Large intestine (tissue), 3 donors: Measurements from ENCODE around the gene KAT7. TPM values are rescaled to one million over a fixed set of nuclear protein-coding genes. Genes with fewer than 3 reads are reported as not detected.

ENCODE experiments used
- DNase-seq, 2 donors: peaks; one replicate each; pipeline versions ENCODE4 v3.0.0 to v3.0.0-alpha.2; 2013
- H3K27ac ChIP-seq: one replicate; pipeline ENCODE4 v1.5.1; 2013; ENCODE audit warnings: low read length
- H3K27me3 ChIP-seq: 2 replicates; pipeline ENCODE4 v1.6.1; 2013; ENCODE audit warnings: low read length; ENCODE audit not compliant: control insufficient read depth, insufficient read depth
- H3K36me3 ChIP-seq: 2 replicates; pipeline ENCODE4 v1.6.1; 2013; ENCODE audit warnings: low read length; ENCODE audit not compliant: control insufficient read depth, insufficient read depth
- H3K4me1 ChIP-seq: one replicate; pipeline ENCODE4 v1.6.1; 2013; ENCODE audit warnings: low read length; ENCODE audit not compliant: control insufficient read depth, insufficient read depth
- H3K4me3 ChIP-seq: one replicate; pipeline ENCODE4 v1.5.1; 2013; ENCODE audit warnings: low read length
- H3K9me3 ChIP-seq: one replicate; pipeline ENCODE4 v1.6.1; 2013; ENCODE audit warnings: mild to moderate bottlenecking, low read depth, low read length, moderate library complexity; ENCODE audit not compliant: control insufficient read depth
- WGBS: methylation state at CpG from one replicate; pipeline ENCODE4 v1.1.5; 2013; ENCODE audit warnings: low lambda C conversion rate; ENCODE audit not compliant: insufficient coverage; 5-methylcytosine and 5-hydroxymethylcytosine counted together
- polyA plus RNA-seq: library from polyadenylated mRNA; unstranded; fragments of 120-200 nt; gene quantifications from one replicate; pipeline ENCODE4 v1.2.1, GENCODE V29; 2013

KAT7 gene
- polyA plus RNA-seq, 1 donor: 31.6 TPM

- Histone ChIP-seq H3K36me3 (peaks cover 4% of the 10 kb centered on the region), H3K27me3 (no peaks in the 10 kb centered on the region), H3K9me3 (no peaks in the 10 kb centered on the region), H3K4me1 (peaks cover 5% of the 10 kb centered on the region), H3K4me3 (no peak overlapping the region), H3K27ac (no peak overlapping the region)
- DNase-seq: no peak
- 60% methylated on average over 1 of the region's 3 CpGs for WGBS
Observed at GRCh38 chr17:49842371-49842770, 53.9 kb downstream of the KAT7 start.

GRCh38 chr17:49842846-49843245, 54.4 kb downstream of the KAT7 start:
- no peak overlapping the region for H3K4me3 ChIP-seq
- WGBS: no CpG with 5 or more reads among the region's 6 CpGs
- H3K27ac ChIP-seq: no peak overlapping the region
- H3K4me1 ChIP-seq: peaks cover 5% of the 10 kb centered on the region
- DNase-seq: no peak
- H3K36me3 ChIP-seq: peaks cover 4% of the 10 kb centered on the region
- H3K9me3 ChIP-seq: no peaks in the 10 kb centered on the region
- no peaks in the 10 kb centered on the region for H3K27me3 ChIP-seq

GRCh38 chr17:49843774-49844350, 55.4 kb downstream of the KAT7 start:
- H3K27me3 ChIP-seq: no peaks in the 10 kb centered on the region
- WGBS: no CpG with 5 or more reads among the region's 6 CpGs
- no peak overlapping the region for H3K4me3 ChIP-seq
- H3K36me3 ChIP-seq: peaks cover 4% of the 10 kb centered on the region
- no peak for DNase-seq
- no peak overlapping the region for H3K27ac ChIP-seq
- peaks cover 5% of the 10 kb centered on the region for H3K4me1 ChIP-seq
- no peaks in the 10 kb centered on the region for H3K9me3 ChIP-seq

- H3K4me1 ChIP-seq: peaks cover 5% of the 10 kb centered on the region
- H3K27ac ChIP-seq: peak overlapping the region; percentile 46
- no peaks in the 10 kb centered on the region for H3K9me3 ChIP-seq
- peak; percentile 42 to 44 for DNase-seq
- H3K36me3 ChIP-seq: peaks cover 4% of the 10 kb centered on the region
- peaks cover 12% of the 10 kb centered on the region for H3K27me3 ChIP-seq
- no CpG with 5 or more reads among the region's 3 CpGs for WGBS
- H3K4me3 ChIP-seq: no peak overlapping the region
Observed at GRCh38 chr17:49845321-49845720, 56.8 kb downstream of the KAT7 start.

- H3K27ac ChIP-seq: no peak overlapping the region
- H3K36me3 ChIP-seq: peaks cover 4% of the 10 kb centered on the region
- peaks cover 27% of the 10 kb centered on the region for H3K27me3 ChIP-seq
- 60% methylated on average over 1 of the region's 9 CpGs for WGBS
- H3K9me3 ChIP-seq: no peaks in the 10 kb centered on the region
- DNase-seq: no peak
- peaks cover 17% of the 10 kb centered on the region for H3K4me1 ChIP-seq
- no peak overlapping the region for H3K4me3 ChIP-seq
Observed at GRCh38 chr17:49846938-49847712, 58.6 kb downstream of the KAT7 start.

GRCh38 chr17:49848019-49848473, 59.6 kb downstream of the KAT7 start, which contains the start of gene TAC4:
Gene TAC4, minus strand, starts transcription at chr17:49848069. Its CDS starts 52 bp downstream, at chr17:49848017.
- no peak for DNase-seq
- H3K36me3 ChIP-seq: peaks cover 4% of the 10 kb centered on the region
- no peaks in the 10 kb centered on the region for H3K9me3 ChIP-seq
- no peak within 1 kb of the TSS for H3K4me3 ChIP-seq
- H3K27ac ChIP-seq: no peak within 1 kb of the TSS
- peaks cover 18% of the 10 kb centered on the region for H3K4me1 ChIP-seq
- peaks cover 33% of the 10 kb centered on the region for H3K27me3 ChIP-seq

GRCh38 chr17:49848739-49849138, 60.3 kb downstream of the KAT7 start:
- Histone ChIP-seq H3K4me1 (peaks cover 18% of the 10 kb centered on the region), H3K27me3 (peaks cover 40% of the 10 kb centered on the region), H3K9me3 (no peaks in the 10 kb centered on the region), H3K4me3 (no peak overlapping the region), H3K27ac (no peak overlapping the region), H3K36me3 (peaks cover 4% of the 10 kb centered on the region)
- 83% methylated on average over 1 of the region's 5 CpGs for WGBS
- no peak for DNase-seq

GRCh38 chr17:49850218-49850610, 61.7 kb downstream of the KAT7 start:
- Histone ChIP-seq H3K27ac (no peak overlapping the region), H3K4me1 (peaks cover 15% of the 10 kb centered on the region), H3K36me3 (no peaks in the 10 kb centered on the region), H3K27me3 (peaks cover 47% of the 10 kb centered on the region), H3K4me3 (no peak overlapping the region), H3K9me3 (no peaks in the 10 kb centered on the region)
- whole genome bisulfite sequencing: no CpG with 5 or more reads among the region's 5 CpGs
- DNase-seq: no peak

- H3K9me3 ChIP-seq: no peaks in the 10 kb centered on the region
- no peaks in the 10 kb centered on the region for H3K36me3 ChIP-seq
- no peak overlapping the region for H3K27ac ChIP-seq
- H3K4me3 ChIP-seq: no peak overlapping the region
- H3K27me3 ChIP-seq: peaks cover 49% of the 10 kb centered on the region
- no peak for DNase-seq
- WGBS: no CpG with 5 or more reads among the region's 61 CpGs
- peaks cover 14% of the 10 kb centered on the region for H3K4me1 ChIP-seq
Observed at GRCh38 chr17:49850772-49851386, 62.4 kb downstream of the KAT7 start.

GRCh38 chr17:49851387-49852291, 63.2 kb downstream of the KAT7 start:
- Histone ChIP-seq H3K27ac (no peak overlapping the region), H3K27me3 (peaks cover 49% of the 10 kb centered on the region), H3K4me3 (peak overlapping the region; percentile 45), H3K4me1 (peaks cover 14% of the 10 kb centered on the region), H3K36me3 (no peaks in the 10 kb centered on the region), H3K9me3 (no peaks in the 10 kb centered on the region)
- no CpG with 5 or more reads among the region's 55 CpGs for WGBS
- DNase-seq: peak; percentile 42 to 56
